Peyer's patch (tissue), 4 donors: Measurements from ENCODE around the gene PLEKHA6.

ENCODE experiments used
- POLR2A ChIP-seq, 2 donors: fragments of 450-650 bp; IDR thresholded peaks; one replicate each; pipeline ENCODE4 v1.5.1; 2017; ENCODE audit warnings: antibody characterized with exemption in 2 of 2, mild to moderate bottlenecking in 2 of 2, moderate library complexity in 2 of 2
- TF ChIP-seq, protein P1 (sequence below), 6 experiments: fragments of 450-650 bp in 4 of 6; fragments of 200-600 bp in 2 of 6; sonication (generic) in 1 of 6; IDR thresholded peaks; one replicate each; pipeline ENCODE4 v1.5.1; 2017 to 2019; ENCODE audit warnings: antibody characterized with exemption in 6 of 6, mild to moderate bottlenecking in 3 of 6, moderate library complexity in 1 of 6

DNA sequence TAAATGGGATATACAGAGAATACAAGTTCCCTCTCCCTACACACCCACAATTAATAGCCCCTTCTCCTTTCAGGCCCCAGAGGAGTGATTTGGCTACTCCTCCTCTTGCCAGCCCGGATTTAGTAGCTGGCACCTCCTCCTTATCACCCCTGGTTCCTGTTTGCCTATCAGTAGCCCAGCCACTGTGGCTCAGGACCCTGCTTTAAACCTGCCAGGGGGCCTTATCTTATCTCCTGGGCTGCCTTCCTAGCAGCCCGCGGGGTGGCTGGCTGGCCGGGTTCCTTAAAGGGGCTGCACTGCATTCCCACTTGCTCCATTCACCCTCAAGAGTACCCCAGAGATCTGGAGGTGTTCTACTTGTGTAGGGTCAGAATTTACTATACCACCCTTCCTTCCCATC, 70.4 kb downstream of the PLEKHA6 start:
- TF ChIP-seq, protein P1, sequence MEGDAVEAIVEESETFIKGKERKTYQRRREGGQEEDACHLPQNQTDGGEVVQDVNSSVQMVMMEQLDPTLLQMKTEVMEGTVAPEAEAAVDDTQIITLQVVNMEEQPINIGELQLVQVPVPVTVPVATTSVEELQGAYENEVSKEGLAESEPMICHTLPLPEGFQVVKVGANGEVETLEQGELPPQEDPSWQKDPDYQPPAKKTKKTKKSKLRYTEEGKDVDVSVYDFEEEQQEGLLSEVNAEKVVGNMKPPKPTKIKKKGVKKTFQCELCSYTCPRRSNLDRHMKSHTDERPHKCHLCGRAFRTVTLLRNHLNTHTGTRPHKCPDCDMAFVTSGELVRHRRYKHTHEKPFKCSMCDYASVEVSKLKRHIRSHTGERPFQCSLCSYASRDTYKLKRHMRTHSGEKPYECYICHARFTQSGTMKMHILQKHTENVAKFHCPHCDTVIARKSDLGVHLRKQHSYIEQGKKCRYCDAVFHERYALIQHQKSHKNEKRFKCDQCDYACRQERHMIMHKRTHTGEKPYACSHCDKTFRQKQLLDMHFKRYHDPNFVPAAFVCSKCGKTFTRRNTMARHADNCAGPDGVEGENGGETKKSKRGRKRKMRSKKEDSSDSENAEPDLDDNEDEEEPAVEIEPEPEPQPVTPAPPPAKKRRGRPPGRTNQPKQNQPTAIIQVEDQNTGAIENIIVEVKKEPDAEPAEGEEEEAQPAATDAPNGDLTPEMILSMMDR (IDR thresholded peaks at IDR 0.05): no peak
- no peak for TF ChIP-seq POLR2A (IDR thresholded peaks at IDR 0.05)
